ENCODE measurements around the gene PLD1.
"Not testable (repeated sequence)": the region's sequence is repeated elsewhere in the genome, so short reads cannot be mapped to it uniquely, and the experiment has no call there.

The PLD1 gene

DNA sequence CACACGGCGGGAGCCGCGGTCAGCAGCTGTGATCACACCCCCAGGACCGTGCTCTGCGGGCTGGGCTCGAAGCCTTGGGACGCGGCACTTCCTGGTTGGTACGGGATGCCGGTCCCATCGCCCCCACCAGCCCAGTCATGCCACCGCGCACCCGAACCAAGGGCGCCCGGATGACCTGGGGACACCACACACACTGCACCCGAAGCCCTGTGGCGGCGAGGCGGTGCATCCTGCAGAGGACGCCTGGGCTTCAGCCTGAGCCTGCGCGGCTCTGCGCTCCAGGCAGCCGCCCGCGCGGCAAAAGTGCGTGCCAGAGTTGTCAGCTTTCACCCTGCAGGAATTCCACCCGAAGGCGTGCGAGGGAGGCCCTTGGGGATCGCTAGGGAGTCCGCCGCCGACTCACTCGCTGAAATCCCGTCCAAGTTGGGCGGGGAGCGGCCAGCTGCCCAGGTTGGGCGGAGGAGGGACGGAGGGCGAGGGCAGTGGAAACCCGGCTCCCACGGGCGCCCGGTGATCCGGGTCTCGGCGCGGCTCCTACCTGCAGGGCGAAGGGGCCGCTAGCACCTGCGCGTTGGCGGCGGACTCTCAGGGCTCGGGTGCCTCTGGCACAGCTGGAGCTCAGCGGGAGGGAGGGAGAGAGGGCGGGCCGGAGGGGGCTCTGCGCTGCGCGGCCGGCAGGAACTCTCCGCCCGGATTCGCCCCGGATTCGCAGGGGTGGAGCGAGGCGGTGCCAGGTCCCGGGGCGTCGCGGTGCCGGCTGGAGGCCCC is at the start of gene PLD1:
Gene PLD1 (minus strand): TSS at position 623 of the 768 bp plus-strand sequence. CDS start 72,432 bp downstream, outside the sequence.
- H3K4me3 ChIP-seq (ENCODE audit: low read depth, low read length): peak within 1 kb of the TSS; percentile 57
- TF ChIP-seq, protein P1, sequence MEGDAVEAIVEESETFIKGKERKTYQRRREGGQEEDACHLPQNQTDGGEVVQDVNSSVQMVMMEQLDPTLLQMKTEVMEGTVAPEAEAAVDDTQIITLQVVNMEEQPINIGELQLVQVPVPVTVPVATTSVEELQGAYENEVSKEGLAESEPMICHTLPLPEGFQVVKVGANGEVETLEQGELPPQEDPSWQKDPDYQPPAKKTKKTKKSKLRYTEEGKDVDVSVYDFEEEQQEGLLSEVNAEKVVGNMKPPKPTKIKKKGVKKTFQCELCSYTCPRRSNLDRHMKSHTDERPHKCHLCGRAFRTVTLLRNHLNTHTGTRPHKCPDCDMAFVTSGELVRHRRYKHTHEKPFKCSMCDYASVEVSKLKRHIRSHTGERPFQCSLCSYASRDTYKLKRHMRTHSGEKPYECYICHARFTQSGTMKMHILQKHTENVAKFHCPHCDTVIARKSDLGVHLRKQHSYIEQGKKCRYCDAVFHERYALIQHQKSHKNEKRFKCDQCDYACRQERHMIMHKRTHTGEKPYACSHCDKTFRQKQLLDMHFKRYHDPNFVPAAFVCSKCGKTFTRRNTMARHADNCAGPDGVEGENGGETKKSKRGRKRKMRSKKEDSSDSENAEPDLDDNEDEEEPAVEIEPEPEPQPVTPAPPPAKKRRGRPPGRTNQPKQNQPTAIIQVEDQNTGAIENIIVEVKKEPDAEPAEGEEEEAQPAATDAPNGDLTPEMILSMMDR (IDR thresholded peaks at IDR 0.05; ENCODE audit: borderline replicate concordance, insufficient read depth, low read depth, low read length): 0 out of 2 replicates have a peak, but pooled peaks have one; percentile 1

DNA sequence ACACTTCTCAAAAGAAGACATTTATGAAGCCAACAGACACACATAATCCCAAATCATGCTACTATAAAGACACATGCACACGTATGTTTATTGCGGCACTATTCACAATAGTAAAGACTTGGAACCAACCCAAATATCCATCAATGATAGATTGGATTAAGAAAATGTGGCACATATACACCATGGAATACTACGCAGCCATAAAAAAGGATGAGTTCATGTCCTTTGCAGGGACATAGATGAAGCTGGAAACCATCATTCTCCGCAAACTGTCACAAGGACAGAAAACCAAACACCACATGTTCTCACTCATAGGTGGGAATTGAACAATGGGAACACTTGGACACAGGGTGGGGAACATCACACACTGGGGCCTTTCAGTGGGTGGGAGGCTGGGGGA is 48.5 kb upstream of the PLD1 start:
- not testable (repeated sequence) for H3K4me3 ChIP-seq (ENCODE audit: low read depth, low read length)

DNA sequence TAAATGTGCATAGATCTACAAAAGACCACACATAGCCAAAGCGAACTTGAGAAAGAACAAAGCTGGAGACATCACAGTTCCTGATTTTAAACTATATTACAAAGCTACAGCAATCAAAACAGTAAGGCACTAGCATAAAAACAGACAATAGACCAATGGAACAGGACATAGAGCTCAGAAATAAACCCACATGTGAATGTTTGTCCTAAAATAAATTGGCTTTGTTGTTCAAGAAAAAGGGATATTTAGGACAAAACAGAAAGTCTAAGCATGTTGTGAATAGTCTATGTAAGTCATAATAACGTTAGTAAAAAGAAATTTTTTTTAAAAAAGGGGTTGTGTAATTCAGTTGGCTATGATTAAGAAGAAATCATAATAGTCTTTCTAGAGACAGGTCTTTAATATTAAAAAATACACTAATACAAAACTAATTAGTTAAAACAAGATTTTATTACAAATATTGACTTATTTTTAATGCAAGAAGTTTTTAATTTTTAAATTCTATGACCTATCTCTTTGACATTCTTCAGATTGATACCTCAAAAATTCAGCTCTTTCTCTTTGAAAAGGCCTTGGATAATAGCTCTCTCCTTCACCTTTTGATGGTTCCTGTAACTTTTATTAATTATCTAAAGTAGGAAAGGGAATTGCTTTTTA is 44.5 kb upstream of the PLD1 start:
- TF ChIP-seq, protein P1 (IDR thresholded peaks at IDR 0.05; ENCODE audit: borderline replicate concordance, insufficient read depth, low read depth, low read length): no peak
- no peak overlapping the region for H3K4me3 ChIP-seq (ENCODE audit: low read depth, low read length)

DNA sequence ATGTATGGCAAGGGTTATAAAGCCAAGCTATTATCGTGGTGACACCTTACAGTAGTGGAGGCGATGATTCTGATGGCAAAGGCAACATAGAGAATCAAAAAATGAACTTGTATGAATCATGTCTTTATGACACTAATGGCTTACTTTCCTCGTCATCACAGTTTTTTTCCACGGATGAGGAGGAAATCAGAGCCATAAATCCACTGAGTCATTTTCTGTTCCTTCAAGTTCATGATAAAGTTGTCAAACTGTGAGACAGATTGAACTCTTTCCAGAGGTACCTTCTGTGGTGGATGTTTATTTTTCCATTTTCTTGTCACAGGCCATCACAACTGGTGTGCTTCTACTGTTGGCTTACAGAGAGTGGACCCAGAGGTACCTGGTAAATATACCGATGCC is 41.4 kb upstream of the PLD1 start:
- no peak overlapping the region for H3K4me3 ChIP-seq (ENCODE audit: low read depth, low read length)
- TF ChIP-seq, protein P1 (IDR thresholded peaks at IDR 0.05; ENCODE audit: borderline replicate concordance, insufficient read depth, low read depth, low read length): no peak

GRCh38 chr3:171850960-171851659 is 40.8 kb upstream of the PLD1 start:
- H3K4me3 ChIP-seq (ENCODE audit: low read depth, low read length): no peak overlapping the region

DNA sequence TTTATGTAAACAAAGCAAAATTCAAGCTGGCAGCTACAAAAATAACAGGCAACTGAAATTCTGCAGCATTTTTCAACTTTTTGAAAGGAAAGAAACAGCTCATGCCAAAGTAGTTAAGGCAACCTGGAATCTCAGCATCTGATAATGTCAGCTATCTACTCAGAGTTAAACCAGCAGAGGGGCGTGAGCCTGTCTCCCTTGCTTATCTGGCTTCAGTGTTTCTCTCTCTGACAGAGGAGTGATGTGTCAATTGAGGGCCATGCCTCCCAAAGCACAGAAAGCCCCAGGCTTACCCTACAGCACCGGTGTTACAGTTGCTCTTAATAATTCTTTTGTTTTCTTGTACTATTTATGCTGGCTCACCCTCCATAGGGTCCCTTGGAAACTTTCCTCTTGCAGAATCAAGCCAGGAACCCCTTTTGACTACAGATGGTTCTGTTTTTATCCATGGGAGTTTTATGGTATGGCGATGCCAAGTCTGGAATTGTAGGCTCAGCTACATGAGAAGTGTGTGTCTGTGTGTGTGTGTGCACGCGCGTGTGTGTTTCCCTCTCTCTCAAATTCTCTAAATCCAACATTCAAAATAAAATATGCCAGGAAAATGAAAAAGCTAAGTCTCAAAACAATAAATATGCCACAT is 40.2 kb upstream of the PLD1 start:
- TF ChIP-seq, protein P1 (IDR thresholded peaks at IDR 0.05; ENCODE audit: borderline replicate concordance, insufficient read depth, low read depth, low read length): no peak
- no peak overlapping the region for H3K4me3 ChIP-seq (ENCODE audit: low read depth, low read length)

More at GRCh38 chr3:171850960-171851659, 40.8 kb upstream of the PLD1 start:
- TF ChIP-seq, protein P1 (IDR thresholded peaks at IDR 0.05; ENCODE audit: borderline replicate concordance, insufficient read depth, low read depth, low read length): no peak

All from GM12875 (cell line).